Body of pancreas (tissue), 4 donors: ENCODE data around the gene PDE9A.

ENCODE experiments used
- CTCF ChIP-seq, 7 experiments: fragments of 450-650 bp in 4 of 7; fragments of 200-600 bp in 3 of 7; sonication (generic) in 3 of 7; IDR thresholded peaks; one replicate each; pipeline ENCODE4 v1.5.1; 2016 to 2019; ENCODE audit warnings: antibody characterized with exemption in 7 of 7
- POLR2A ChIP-seq, 3 donors: fragments of 450-650 bp; IDR thresholded peaks; one replicate each; pipeline ENCODE4 v1.6.1; 2016; ENCODE audit warnings: antibody characterized with exemption in 3 of 3, mild to moderate bottlenecking in 2 of 3

- TF ChIP-seq POLR2A (IDR thresholded peaks at IDR 0.05) (no peak), CTCF (IDR thresholded peaks at IDR 0.05) (no peak)
These were observed 101.0 kb downstream of the PDE9A start for GRCh38 chr21:42754270-42754933.
